HG02678 (cell line): ENCODE results near the gene CELF2.

Source experiments
- ATAC-seq: cut with Tn5 transposase; IDR thresholded peaks from one replicate; pipeline ENCODE4 v1.9.1; 2021; ENCODE audit warnings: mild to moderate bottlenecking, moderate library complexity; ENCODE audit not compliant: unreplicated experiment

CELF2 gene

GRCh38 chr10:11311027-11311426 lies 293.4 kb downstream of the CELF2 start:
- ATAC-seq, result no peak

- no peak for ATAC-seq
These were observed 295.8 kb downstream of the CELF2 start for GRCh38 chr10:11313463-11313862.

GRCh38 chr10:11317936-11318670 lies 300.4 kb downstream of the CELF2 start:
- no peak for ATAC-seq

DNA sequence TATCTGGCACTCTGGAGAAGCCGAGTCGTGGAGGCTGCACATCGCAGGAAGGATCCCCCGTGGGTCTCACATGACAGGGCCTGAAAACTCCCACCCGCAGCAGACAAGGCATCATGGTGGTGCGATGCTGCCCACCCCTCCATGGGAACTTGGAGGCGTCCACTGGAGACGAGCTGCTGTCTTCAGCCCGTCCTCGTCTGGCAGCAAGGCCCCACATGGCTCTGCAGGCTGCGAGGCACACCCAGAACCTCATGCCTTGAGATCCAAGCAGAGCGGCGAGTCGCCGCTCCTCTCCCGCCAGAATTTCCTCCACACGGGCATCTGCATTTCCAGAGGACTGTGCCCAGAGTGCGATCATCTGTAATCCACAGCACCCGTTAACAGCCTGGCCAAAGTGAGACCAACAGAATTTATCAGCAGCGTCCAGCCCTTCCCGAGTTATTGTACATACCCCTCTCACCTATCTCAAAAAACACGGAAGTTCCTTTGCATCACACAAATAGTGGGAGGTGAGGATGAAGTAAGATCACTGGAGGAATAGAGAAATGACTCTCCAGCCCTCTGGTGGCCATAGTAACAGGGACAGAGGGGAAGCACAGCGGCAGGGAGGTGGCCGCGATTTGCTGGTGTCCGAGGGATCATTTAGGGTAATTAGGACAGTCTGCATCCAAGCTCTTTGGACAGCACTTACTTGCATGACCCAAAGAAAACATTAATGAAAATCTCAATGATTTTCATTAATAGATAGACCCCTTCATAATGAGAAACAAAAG lies 301.3 kb downstream of the CELF2 start:
- no peak for ATAC-seq

DNA sequence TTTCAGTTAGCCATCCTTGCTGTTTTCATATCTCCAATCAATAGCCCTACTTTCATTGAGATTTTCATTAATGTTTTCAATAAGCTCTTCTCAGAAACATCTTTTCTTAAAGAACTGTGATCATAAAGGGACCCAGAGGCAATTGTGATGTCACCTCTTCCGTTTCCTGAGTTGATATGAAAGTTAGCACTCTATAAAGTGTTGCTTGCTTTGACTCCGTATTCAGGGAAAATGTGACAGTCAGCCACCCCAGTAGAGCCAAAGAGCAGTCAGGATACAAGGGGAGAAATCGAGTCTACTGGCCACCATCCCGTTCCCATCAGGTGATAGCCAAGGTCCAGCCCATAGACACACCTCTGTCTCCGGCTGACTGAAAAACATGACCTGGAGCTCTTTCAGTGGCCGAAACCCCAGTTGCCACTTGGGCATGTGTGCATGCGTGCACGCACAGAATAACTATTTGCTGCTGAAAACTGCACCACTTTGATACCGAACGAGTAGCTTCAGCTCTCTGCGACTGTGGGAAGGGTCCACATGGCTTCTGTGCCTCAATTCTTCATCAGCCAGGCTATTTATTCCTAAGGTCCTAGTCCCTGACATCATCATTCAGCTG lies 302.4 kb downstream of the CELF2 start:
- ATAC-seq, result no peak

DNA sequence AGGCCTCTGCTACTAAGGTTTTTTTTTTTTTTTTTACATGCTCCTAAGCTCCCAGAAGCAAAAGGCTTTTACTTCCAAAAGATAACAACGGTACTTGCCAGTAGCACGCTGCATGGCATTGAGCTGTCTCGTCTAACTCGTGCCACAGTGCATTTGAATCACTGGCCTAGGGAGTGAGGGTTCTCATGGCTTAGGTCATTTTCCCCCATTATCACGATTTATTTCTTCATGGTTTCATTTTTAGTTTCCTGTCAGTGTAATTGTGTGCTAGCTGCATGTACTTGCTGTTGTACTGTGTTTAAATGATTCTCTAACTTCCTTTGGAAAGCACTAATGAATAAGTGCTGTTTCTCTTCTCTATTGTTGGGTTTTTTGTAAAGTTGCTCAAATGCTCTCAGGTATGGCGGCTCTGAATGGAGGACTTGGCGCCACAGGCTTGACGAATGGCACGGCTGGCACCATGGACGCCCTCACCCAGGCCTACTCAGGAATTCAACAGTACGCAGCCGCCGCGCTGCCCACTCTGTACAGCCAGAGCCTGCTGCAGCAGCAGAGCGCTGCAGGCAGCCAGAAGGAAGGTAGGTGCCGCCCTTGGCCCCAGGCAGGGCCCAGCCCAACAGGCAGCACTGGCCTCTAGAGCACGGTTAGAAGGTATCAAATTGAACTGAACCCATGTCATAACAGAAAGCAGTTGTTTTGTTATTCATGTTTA lies 303.3 kb downstream of the CELF2 start:
- no peak for ATAC-seq

- peak; percentile 62 for ATAC-seq
These were observed 305.0 kb downstream of the CELF2 start for GRCh38 chr10:11322698-11323097.

DNA sequence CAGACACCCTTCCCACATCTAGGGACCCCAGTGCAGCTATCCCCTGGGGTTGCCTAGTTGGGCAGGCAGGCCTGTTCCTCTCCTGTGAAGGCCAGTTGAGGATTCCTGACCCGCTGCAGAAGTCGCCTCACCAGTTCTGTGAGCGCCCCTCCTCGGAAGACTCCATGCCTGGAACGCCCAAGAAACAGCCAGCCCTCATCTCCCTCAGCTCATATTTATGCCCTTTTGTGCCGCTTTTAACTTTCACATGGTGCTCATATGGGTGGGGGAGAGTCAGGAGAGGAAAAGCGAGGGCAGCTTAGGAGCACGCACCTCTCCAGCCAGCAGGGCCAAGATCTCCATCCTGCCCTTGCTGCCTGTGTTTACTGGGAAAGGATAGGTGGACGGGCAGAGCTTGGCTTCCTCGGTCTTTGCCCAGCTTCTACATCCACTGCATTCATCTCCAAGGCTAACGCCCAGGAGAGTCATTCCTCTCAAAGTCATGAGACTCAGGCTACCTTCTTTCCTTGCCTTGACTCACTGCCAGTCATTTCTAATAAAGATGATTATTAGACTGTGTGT lies 307.2 kb downstream of the CELF2 start:
- ATAC-seq, result no peak

- ATAC-seq, result no peak
These were observed 308.1 kb downstream of the CELF2 start for GRCh38 chr10:11325817-11326216.

DNA sequence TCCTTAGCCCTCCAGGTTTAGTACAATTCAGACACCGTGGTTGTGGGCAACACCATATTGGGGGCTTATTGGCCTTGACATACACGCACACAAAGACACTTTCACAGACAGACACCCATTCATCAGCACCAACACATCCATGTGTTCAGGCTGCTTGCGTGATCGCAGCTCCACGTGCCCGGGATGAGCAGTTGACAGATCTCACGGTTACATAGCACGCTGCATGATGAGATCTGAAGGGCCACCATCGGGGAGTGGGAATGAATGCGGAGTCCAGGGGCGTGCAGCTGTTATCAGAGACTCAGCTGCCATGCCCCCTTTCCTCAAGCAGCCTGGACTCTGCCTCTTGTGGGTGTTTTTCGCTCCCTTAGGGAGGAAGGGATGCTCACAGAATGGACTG lies 308.6 kb downstream of the CELF2 start:
- ATAC-seq, result no peak

- ATAC-seq, result no peak
These were observed 309.4 kb downstream of the CELF2 start for GRCh38 chr10:11326913-11327616.

- ATAC-seq, result no peak
These were observed 310.8 kb downstream of the CELF2 start for GRCh38 chr10:11328264-11329061.

DNA sequence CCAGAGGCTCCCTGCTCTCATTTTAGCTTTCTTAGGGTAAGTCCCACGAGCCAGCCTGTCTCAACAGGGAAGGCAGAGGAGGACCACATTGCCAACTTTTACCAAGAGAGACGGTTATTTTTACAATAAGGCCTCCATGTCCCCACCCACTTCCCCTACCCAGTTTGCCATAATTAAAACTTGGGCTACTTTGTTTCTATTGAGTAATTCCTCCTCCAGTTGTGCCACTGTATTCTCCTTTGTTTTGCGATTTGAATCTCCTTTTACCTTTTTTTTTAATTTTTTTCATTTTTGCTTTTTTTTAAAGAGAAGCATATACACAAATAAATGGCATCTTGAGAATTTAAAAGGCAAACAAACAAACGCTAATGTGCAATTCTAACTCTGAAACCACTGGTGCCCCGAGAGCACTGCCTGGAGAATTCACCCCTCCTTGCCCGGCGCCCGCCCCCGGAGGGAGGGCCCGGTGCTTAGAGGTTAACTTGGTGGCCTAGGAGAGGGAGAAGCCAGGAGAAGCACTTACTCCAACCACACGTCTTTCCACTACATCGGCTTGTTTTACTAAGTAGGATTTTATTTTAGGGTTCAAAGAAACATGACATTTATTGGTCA lies 311.5 kb downstream of the CELF2 start:
- ATAC-seq, result no peak

- no peak for ATAC-seq
These were observed 312.8 kb downstream of the CELF2 start for GRCh38 chr10:11330383-11331045.

DNA sequence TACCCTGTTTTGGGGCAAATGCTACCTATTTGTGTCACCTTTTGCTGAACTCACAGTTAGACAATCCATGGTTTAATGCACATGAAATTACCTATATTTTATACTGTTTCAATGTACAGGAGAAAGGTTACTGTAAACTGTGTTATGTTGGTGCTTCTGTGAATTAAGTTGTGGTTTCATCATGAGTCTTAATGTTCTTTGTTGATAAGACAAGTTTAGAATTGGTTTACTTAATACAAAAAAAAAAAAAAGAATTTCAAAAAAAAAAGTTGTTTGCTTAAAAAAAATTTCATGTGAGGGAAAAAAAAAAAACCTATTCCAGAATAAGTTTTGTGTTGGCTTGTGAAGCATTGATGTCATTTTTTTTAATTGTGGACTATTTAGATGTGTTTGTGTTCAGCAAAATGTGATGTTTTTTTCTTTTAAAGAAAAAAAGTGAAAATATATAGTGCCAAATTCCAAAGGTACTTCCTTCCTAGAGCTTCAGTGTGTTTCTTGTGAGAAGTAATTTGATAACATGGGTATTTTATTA lies 313.4 kb downstream of the CELF2 start:
- no peak for ATAC-seq

GRCh38 chr10:11331726-11332125 lies 314.1 kb downstream of the CELF2 start:
- ATAC-seq, result no peak

DNA sequence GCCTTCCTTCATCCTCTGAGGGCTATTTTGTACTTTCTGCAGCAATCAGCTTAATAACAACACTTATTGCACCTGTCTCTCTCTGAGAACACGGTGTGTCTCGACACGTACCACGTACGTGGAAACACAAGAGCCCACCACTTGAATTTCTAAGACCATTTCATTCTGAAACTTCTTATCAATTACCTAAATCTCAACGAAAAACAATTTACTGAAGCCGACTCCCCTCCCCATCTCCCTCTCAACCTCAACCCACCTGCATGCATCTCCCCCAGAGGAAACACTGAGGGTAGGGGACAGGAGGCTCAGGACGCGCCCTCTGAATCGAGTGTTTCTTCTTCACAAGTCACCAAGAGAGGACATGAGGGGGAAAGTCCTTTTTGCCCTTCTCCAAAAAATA lies 315.2 kb downstream of the CELF2 start:
- ATAC-seq, result no peak

DNA sequence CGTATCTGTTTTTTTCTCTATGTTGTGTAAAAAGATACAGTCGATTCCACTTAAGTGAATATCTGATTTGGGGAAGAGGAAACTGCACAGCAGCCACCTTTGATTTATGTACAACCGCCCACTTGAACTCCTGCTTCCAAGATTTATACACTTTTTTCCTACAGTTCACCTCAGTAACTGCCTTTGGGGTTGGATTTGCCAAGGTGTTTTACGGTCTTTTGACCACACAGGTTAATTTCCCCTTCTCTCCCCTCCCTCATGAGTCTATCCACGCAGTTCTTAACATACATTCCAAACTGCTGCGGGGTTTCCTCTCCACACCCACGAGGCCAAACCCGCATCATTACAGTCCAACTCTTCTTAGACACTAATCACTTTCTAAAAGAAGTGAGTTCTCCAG lies 316.8 kb downstream of the CELF2 start:
- no peak for ATAC-seq
